Measurements from ENCODE around the gene FOXN4. TPM values are rescaled to one million over a fixed set of nuclear protein-coding genes. Genes with fewer than 3 reads are reported as not detected.

The FOXN4 gene
- total and polyA plus RNA-seq, 2 of the 13 experiments (the other 11 are each of a cell fraction or from before 2014, with no cell fraction given) = 0.11 TPM; not detected in 1

DNA sequence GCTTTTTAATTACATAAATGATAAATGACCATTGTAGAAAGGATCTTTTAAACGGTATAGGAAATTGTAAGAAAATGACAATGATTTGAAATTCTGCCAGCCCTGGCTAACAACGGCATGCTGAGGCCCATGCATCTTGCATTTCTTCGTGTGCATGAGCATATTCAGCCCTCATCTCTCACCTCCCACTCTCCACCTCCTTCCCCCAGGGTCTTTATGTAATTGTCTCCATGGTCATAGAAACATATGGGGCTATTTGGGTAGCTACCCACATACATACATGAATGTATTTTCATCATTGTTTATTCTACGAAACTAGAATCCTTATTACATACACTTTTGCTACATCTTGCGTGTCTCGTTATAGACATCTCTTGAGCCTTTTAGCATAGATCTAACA is 43.1 kb upstream of the FOXN4 start:
- no TSS peak for BruUV-seq (replicated peaks)
- TF ChIP-seq ZNF468 (CRISPR knock-in tag; IDR thresholded peaks at IDR 0.05) (no peak), ATM (IDR thresholded peaks at IDR 0.05; ENCODE audit: borderline replicate concordance) (no peak), ELF1 (CRISPR knock-in tag; IDR thresholded peaks at IDR 0.05) (no peak), ETV6 (CRISPR knock-in tag; conservative IDR thresholded peaks at IDR 0.05) (no peak), ZBTB7B (CRISPR knock-in tag; IDR thresholded peaks at IDR 0.05) (no peak), SALL1 (CRISPR knock-in tag; IDR thresholded peaks at IDR 0.05) (no peak), SRSF1 (optimal IDR thresholded peaks at IDR 0.05; ENCODE audit: low read depth, low read length) (no peak), KLF15 (CRISPR knock-in tag; IDR thresholded peaks at IDR 0.05; ENCODE audit: borderline replicate concordance) (no peak), GATAD2A (CRISPR knock-in tag; IDR thresholded peaks at IDR 0.05) (no peak), BHLHE40 (IDR thresholded peaks at IDR 0.05; ENCODE audit: low read length) (no peak)
- TF ChIP-seq, protein P1, sequence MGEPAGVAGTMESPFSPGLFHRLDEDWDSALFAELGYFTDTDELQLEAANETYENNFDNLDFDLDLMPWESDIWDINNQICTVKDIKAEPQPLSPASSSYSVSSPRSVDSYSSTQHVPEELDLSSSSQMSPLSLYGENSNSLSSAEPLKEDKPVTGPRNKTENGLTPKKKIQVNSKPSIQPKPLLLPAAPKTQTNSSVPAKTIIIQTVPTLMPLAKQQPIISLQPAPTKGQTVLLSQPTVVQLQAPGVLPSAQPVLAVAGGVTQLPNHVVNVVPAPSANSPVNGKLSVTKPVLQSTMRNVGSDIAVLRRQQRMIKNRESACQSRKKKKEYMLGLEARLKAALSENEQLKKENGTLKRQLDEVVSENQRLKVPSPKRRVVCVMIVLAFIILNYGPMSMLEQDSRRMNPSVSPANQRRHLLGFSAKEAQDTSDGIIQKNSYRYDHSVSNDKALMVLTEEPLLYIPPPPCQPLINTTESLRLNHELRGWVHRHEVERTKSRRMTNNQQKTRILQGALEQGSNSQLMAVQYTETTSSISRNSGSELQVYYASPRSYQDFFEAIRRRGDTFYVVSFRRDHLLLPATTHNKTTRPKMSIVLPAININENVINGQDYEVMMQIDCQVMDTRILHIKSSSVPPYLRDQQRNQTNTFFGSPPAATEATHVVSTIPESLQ (CRISPR knock-in tag; conservative IDR thresholded peaks at IDR 0.05) = no peak
- TF ChIP-seq, protein P2, sequence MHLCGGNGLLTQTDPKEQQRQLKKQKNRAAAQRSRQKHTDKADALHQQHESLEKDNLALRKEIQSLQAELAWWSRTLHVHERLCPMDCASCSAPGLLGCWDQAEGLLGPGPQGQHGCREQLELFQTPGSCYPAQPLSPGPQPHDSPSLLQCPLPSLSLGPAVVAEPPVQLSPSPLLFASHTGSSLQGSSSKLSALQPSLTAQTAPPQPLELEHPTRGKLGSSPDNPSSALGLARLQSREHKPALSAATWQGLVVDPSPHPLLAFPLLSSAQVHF (CRISPR knock-in tag; IDR thresholded peaks at IDR 0.05) = no peak
- TF ChIP-seq, protein P3, sequence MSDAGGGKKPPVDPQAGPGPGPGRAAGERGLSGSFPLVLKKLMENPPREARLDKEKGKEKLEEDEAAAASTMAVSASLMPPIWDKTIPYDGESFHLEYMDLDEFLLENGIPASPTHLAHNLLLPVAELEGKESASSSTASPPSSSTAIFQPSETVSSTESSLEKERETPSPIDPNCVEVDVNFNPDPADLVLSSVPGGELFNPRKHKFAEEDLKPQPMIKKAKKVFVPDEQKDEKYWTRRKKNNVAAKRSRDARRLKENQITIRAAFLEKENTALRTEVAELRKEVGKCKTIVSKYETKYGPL (CRISPR knock-in tag; IDR thresholded peaks at IDR 0.05) = no peak
- Histone ChIP-seq H3K4me2 (ENCODE audit: low read depth, low read length) (no peak overlapping the region), H3K27me3 (ENCODE audit: control insufficient read depth in 1 of 2, insufficient read depth in 2 of 2, low read length in 2 of 2) (peaks cover 0 to 4% of the 10 kb centered on the region in 2 experiments; a peak in 1 of 5 replicates), H3K27ac (ENCODE audit: extremely low read length, insufficient read depth, low read length) (no peak overlapping the region), H3K36me3 (replicated peaks in 1 of 2; ENCODE audit: control insufficient read depth in 1 of 2, insufficient read depth in 2 of 2, low read length in 2 of 2) (no peaks in the 10 kb centered on the region), H3K79me2 (ENCODE audit: insufficient read depth, low read length) (no peaks in the 10 kb centered on the region), H3K9ac (ENCODE audit: insufficient read depth, low read depth, low read length) (no peak overlapping the region), H2AFZ (ENCODE audit: low read length) (no peak overlapping the region), H3K4me3 (replicated peaks in 1 of 3; ENCODE audit: insufficient read depth in 1 of 3, low read depth in 2 of 3, low read length in 3 of 3) (no peak overlapping the region), H3K9me3 (ENCODE audit: low read length) (no peaks in the 10 kb centered on the region), H3K4me1 (ENCODE audit: insufficient read depth, low read length) (no peaks in the 10 kb centered on the region), H4K20me1 (ENCODE audit: insufficient read depth, low read length) (no peaks in the 10 kb centered on the region)
- ChIA-PET POLR2A (no interaction called here), CTCF (ENCODE audit: low intra/inter-chr PET ratio, low total read pairs) (no interaction called here)
- FAIRE-seq (no peak), ATAC-seq (no peak), DNase-seq (ENCODE audit: low spot score) (no peak)
- intact Hi-C loops (cut with micrococcal nuclease; ENCODE audit: unreplicated experiment) (no loop called here), in situ Hi-C loops (cut with HindIII; ENCODE audit: extremely low pct_ligation_motif_present, low pct_unique_long_range_greater_than_20kb) (no loop called here)
- WGBS (ENCODE audit: low lambda C conversion rate) = 25% methylated on average over 6 of the region's 6 CpGs
